Neural progenitor cell (in vitro differentiated cells): ENCODE data around the gene NKAIN2. TPM values are rescaled to one million over a fixed set of nuclear protein-coding genes. Genes with fewer than 3 reads are reported as not detected.

Experiments used
- DNase-seq: peaks from one replicate; pipeline ENCODE4 v3.0.0-alpha.2; 2016; ENCODE audit warnings: low spot score
- H2AFZ ChIP-seq: fragments of 200-600 bp; sonication (generic); replicated peaks from 2 replicates; pipeline ENCODE4 v1.6.1; 2016; ENCODE audit warnings: antibody characterized with exemption
- H3F3A ChIP-seq: fragments of 200-600 bp; sonication (generic); 2 replicates; pipeline ENCODE4 v1.6.1; 2016; ENCODE audit warnings: antibody characterized with exemption, low read depth
- H3K27ac ChIP-seq: fragments of 200-600 bp; sonication (generic); 2 replicates; pipeline ENCODE4 v1.5.1; 2016; ENCODE audit warnings: mild to moderate bottlenecking
- H3K27me3 ChIP-seq: fragments of 200-600 bp; sonication (generic); 2 replicates; pipeline ENCODE4 v1.6.1; 2016; ENCODE audit warnings: mild to moderate bottlenecking, moderate library complexity
- H3K36me3 ChIP-seq: fragments of 200-600 bp; sonication (generic); 2 replicates; pipeline ENCODE4 v1.5.1; 2016
- H3K4me1 ChIP-seq: fragments of 200-600 bp; sonication (generic); 2 replicates; pipeline ENCODE4 v1.6.1; 2016; ENCODE audit warnings: mixed run types
- H3K4me2 ChIP-seq: fragments of 200-600 bp; sonication (generic); 2 replicates; pipeline ENCODE4 v1.6.1; 2016
- H3K4me3 ChIP-seq: fragments of 200-600 bp; sonication (generic); 2 replicates; pipeline ENCODE4 v1.5.1; 2016
- H3K79me2 ChIP-seq: fragments of 200-600 bp; sonication (generic); 2 replicates; pipeline ENCODE4 v1.6.1; 2016; ENCODE audit warnings: low read depth
- H3K9ac ChIP-seq: fragments of 200-600 bp; sonication (generic); 2 replicates; pipeline ENCODE4 v1.6.1; 2016
- H3K9me3 ChIP-seq: fragments of 200-600 bp; sonication (generic); 2 replicates; pipeline ENCODE4 v1.5.1; 2016; ENCODE audit warnings: low read depth
- H4K20me1 ChIP-seq: fragments of 200-600 bp; sonication (generic); 2 replicates; pipeline ENCODE4 v1.6.1; 2016; ENCODE audit warnings: low read depth
- H3K27ac Mint-ChIP-seq: 3 replicates; pipeline ENCODE4 v1.8.0; 2021; ENCODE audit warnings: mixed read lengths
- H3K27me3 Mint-ChIP-seq: 2 replicates; pipeline ENCODE4 v1.8.0; 2022; ENCODE audit warnings: low read depth, mild to moderate bottlenecking, inconsistent platforms, moderate library complexity, mixed read lengths; ENCODE audit not compliant: insufficient read depth
- H3K36me3 Mint-ChIP-seq: 3 replicates; pipeline ENCODE4 v1.8.0; 2021; ENCODE audit warnings: mixed read lengths
- H3K4me1 Mint-ChIP-seq: 3 replicates; pipeline ENCODE4 v1.8.0; 2021; ENCODE audit warnings: mixed read lengths
- H3K4me3 Mint-ChIP-seq: 3 replicates; pipeline ENCODE4 v1.8.0; 2021; ENCODE audit warnings: mild to moderate bottlenecking, moderate library complexity, mixed read lengths
- H3K9me3 Mint-ChIP-seq: 3 replicates; pipeline ENCODE4 v1.8.0; 2020; ENCODE audit warnings: mixed read lengths
- CTCF ChIP-seq: fragments of 200-600 bp; sonication (generic); IDR thresholded peaks from 2 replicates; pipeline ENCODE4 v1.5.1; 2017; ENCODE audit warnings: antibody characterized with exemption, mild to moderate bottlenecking
- EZH2 ChIP-seq: fragments of 200-600 bp; sonication (generic); IDR thresholded peaks from 2 replicates; pipeline ENCODE4 v1.6.1; 2017; ENCODE audit warnings: antibody characterized with exemption, mild to moderate bottlenecking, moderate library complexity
- EZH2phosphoT487 ChIP-seq: fragments of 200-600 bp; sonication (generic); IDR thresholded peaks from 2 replicates; pipeline ENCODE4 v1.6.1; 2017; ENCODE audit warnings: antibody characterized with exemption
- total RNA-seq: library from RNA; depleted of rRNA; stranded (reverse); fragments of >200 nt; gene quantifications from 2 replicates; pipeline ENCODE4 v1.2.3, GENCODE V29; 2015; ENCODE audit warnings: low replicate concordance

Gene NKAIN2
- total RNA-seq, 1 donor from 2014 or later, result 0.45 TPM

- H3K4me2 ChIP-seq, result no peak overlapping the region
- no peaks in the 10 kb centered on the region for H3K27me3 ChIP-seq
- H2AFZ ChIP-seq, result no peak overlapping the region
- H3K9me3 ChIP-seq, result no peaks in the 10 kb centered on the region
- H3K9me3 Mint-ChIP-seq, result peaks cover 3% of the 10 kb centered on the region
- no peak overlapping the region for H3K4me3 Mint-ChIP-seq
- H3K4me3 ChIP-seq, result no peak overlapping the region
- no peaks in the 10 kb centered on the region for H3K79me2 ChIP-seq
- DNase-seq, result no peak
- H3K9ac ChIP-seq, result no peak overlapping the region
- peaks cover 7% of the 10 kb centered on the region for H3K4me1 Mint-ChIP-seq
- no peak overlapping the region for H3K27ac Mint-ChIP-seq
- H4K20me1 ChIP-seq, result no peaks in the 10 kb centered on the region
- no peak overlapping the region for H3K27ac ChIP-seq
- no peaks in the 10 kb centered on the region for H3K36me3 Mint-ChIP-seq
- H3F3A ChIP-seq, result no peaks in the 10 kb centered on the region
- H3K36me3 ChIP-seq, result no peaks in the 10 kb centered on the region
- H3K27me3 Mint-ChIP-seq, result no peaks in the 10 kb centered on the region
- TF ChIP-seq EZH2 (no peak), CTCF (no peak), EZH2phosphoT487 (no peak)
- H3K4me1 ChIP-seq, result no peaks in the 10 kb centered on the region
These were observed 478.9 kb downstream of the NKAIN2 start for GRCh38 chr6:124282541-124282940.

- Mint-ChIP-seq H3K27ac (no peak overlapping the region), H3K4me3 (no peak overlapping the region), H3K36me3 (no peaks in the 10 kb centered on the region), H3K4me1 (peaks cover 7% of the 10 kb centered on the region), H3K9me3 (peaks cover 3% of the 10 kb centered on the region), H3K27me3 (no peaks in the 10 kb centered on the region)
- H4K20me1 ChIP-seq, result no peaks in the 10 kb centered on the region
- DNase-seq, result no peak
- no peaks in the 10 kb centered on the region for H3K9me3 ChIP-seq
- no peak for TF ChIP-seq CTCF
- TF ChIP-seq EZH2, result no peak
- no peak for TF ChIP-seq EZH2phosphoT487
- no peaks in the 10 kb centered on the region for H3F3A ChIP-seq
- no peaks in the 10 kb centered on the region for H3K36me3 ChIP-seq
- H2AFZ ChIP-seq, result no peak overlapping the region
- H3K27me3 ChIP-seq, result no peaks in the 10 kb centered on the region
- H3K4me3 ChIP-seq, result no peak overlapping the region
- no peak overlapping the region for H3K27ac ChIP-seq
- no peak overlapping the region for H3K4me2 ChIP-seq
- no peak overlapping the region for H3K9ac ChIP-seq
- no peaks in the 10 kb centered on the region for H3K4me1 ChIP-seq
- H3K79me2 ChIP-seq, result no peaks in the 10 kb centered on the region
These were observed 479.8 kb downstream of the NKAIN2 start for GRCh38 chr6:124283486-124283885.

GRCh38 chr6:124285146-124285545 is 481.5 kb downstream of the NKAIN2 start:
- Mint-ChIP-seq H3K36me3 (no peaks in the 10 kb centered on the region), H3K9me3 (peaks cover 3% of the 10 kb centered on the region), H3K27me3 (no peaks in the 10 kb centered on the region), H3K4me3 (no peak overlapping the region), H3K27ac (no peak overlapping the region), H3K4me1 (peaks cover 7% of the 10 kb centered on the region)
- no peaks in the 10 kb centered on the region for H3F3A ChIP-seq
- no peaks in the 10 kb centered on the region for H3K36me3 ChIP-seq
- no peak overlapping the region for H2AFZ ChIP-seq
- no peak for TF ChIP-seq EZH2
- no peak for TF ChIP-seq CTCF
- TF ChIP-seq EZH2phosphoT487, result no peak
- H3K9ac ChIP-seq, result no peak overlapping the region
- H3K79me2 ChIP-seq, result no peaks in the 10 kb centered on the region
- DNase-seq, result no peak
- H3K4me1 ChIP-seq, result no peaks in the 10 kb centered on the region
- H3K9me3 ChIP-seq, result no peaks in the 10 kb centered on the region
- no peak overlapping the region for H3K4me2 ChIP-seq
- H3K27me3 ChIP-seq, result no peaks in the 10 kb centered on the region
- H3K27ac ChIP-seq, result no peak overlapping the region
- H3K4me3 ChIP-seq, result no peak overlapping the region
- no peaks in the 10 kb centered on the region for H4K20me1 ChIP-seq
